Umbilical cord (tissue), 2 donors: ENCODE measurements around the gene RFC1. TPM values are rescaled to one million over a fixed set of nuclear protein-coding genes. Genes with fewer than 3 reads are reported as not detected.
"Not testable (repeated sequence)": the region's sequence is repeated elsewhere in the genome, so short reads cannot be mapped to it uniquely, and the experiment has no call there.

Experiments used
- DNase-seq: peaks from one replicate; pipeline ENCODE4 v3.0.0-alpha.2; 2015; ENCODE audit warnings: low spot score
- total RNA-seq: library from RNA; depleted of rRNA; stranded (reverse); fragments of >200 nt; gene quantifications from one replicate; pipeline ENCODE4 v1.2.3, GENCODE V29; 2014; ENCODE audit warnings: low replicate concordance; ENCODE audit not compliant: insufficient read depth

Gene RFC1
- total RNA-seq, 1 donor from 2014 or later: 45.5 TPM

GRCh38 chr4:39308611-39309010 is 57.6 kb downstream of the RFC1 start:
- no peak for DNase-seq

- DNase-seq: no peak
Measured at GRCh38 chr4:39305912-39306677, 60.1 kb downstream of the RFC1 start.

- DNase-seq: no peak
Measured at GRCh38 chr4:39304651-39305050, 61.5 kb downstream of the RFC1 start.

- DNase-seq: no peak
Measured at GRCh38 chr4:39303871-39304270, 62.3 kb downstream of the RFC1 start.

GRCh38 chr4:39302901-39303300 is 63.3 kb downstream of the RFC1 start:
- DNase-seq: no peak

- no peak for DNase-seq
Measured at GRCh38 chr4:39295784-39296183, 70.4 kb downstream of the RFC1 start.

- DNase-seq: not testable (repeated sequence)
Measured at GRCh38 chr4:39292433-39292832, 73.7 kb downstream of the RFC1 start.

GRCh38 chr4:39291686-39292085 is 74.5 kb downstream of the RFC1 start:
- no peak for DNase-seq

- no peak for DNase-seq
Measured at GRCh38 chr4:39287223-39287622, 78.9 kb downstream of the RFC1 start.

- DNase-seq: no peak
Measured at GRCh38 chr4:39286263-39286662, 79.9 kb downstream of the RFC1 start.

GRCh38 chr4:39285853-39286252 is 80.3 kb downstream of the RFC1 start:
- no peak for DNase-seq

- no peak for DNase-seq
Measured at GRCh38 chr4:39285111-39285795, 80.9 kb downstream of the RFC1 start.

- no peak for DNase-seq
Measured at GRCh38 chr4:39280770-39281169, 85.4 kb downstream of the RFC1 start.

GRCh38 chr4:39279416-39279815 is 86.7 kb downstream of the RFC1 start:
- no peak for DNase-seq

GRCh38 chr4:39278476-39278875 is 87.7 kb downstream of the RFC1 start:
- DNase-seq: no peak

- not testable (repeated sequence) for DNase-seq
Measured at GRCh38 chr4:39277661-39278060, 88.5 kb downstream of the RFC1 start.

- DNase-seq: peak; percentile 3
Measured at GRCh38 chr4:39274503-39274902, 91.7 kb downstream of the RFC1 start.

- no peak for DNase-seq
Measured at GRCh38 chr4:39263895-39264294, 102.3 kb downstream of the RFC1 start.

- no peak for DNase-seq
Measured at GRCh38 chr4:39259571-39260330, 106.4 kb downstream of the RFC1 start.

GRCh38 chr4:39256436-39256835 is 109.7 kb downstream of the RFC1 start:
- peak; percentile 20 for DNase-seq

GRCh38 chr4:39255871-39256270 is 110.3 kb downstream of the RFC1 start:
- DNase-seq: peak; percentile 23

- DNase-seq: peak; percentile 19
Measured at GRCh38 chr4:39255266-39255665, 110.9 kb downstream of the RFC1 start.
